Muscle of leg (tissue), 11 donors: ENCODE data around the gene FBN2. TPM values are rescaled to one million over a fixed set of nuclear protein-coding genes. Genes with fewer than 3 reads are reported as not detected.
A peak's percentile ranks its signal among the peaks of the same experiment; 100 is the strongest.

Experiments
- DNase-seq: peaks from one replicate; pipeline ENCODE4 v3.0.0; 2013
- H3K27ac ChIP-seq: one replicate; pipeline ENCODE4 v1.5.1; 2013; ENCODE audit warnings: mild to moderate bottlenecking, low read length, control low read depth
- H3K27me3 ChIP-seq: one replicate; pipeline ENCODE4 v1.6.1; 2013; ENCODE audit warnings: low read length; ENCODE audit not compliant: control insufficient read depth, insufficient read depth
- H3K36me3 ChIP-seq: one replicate; pipeline ENCODE4 v1.6.1; 2013; ENCODE audit warnings: low read length; ENCODE audit not compliant: control insufficient read depth, insufficient read depth
- H3K4me1 ChIP-seq: one replicate; pipeline ENCODE4 v1.6.1; 2013; ENCODE audit warnings: low read length; ENCODE audit not compliant: control insufficient read depth, insufficient read depth
- H3K4me3 ChIP-seq: one replicate; pipeline ENCODE4 v1.5.1; 2013; ENCODE audit warnings: low read length, control low read depth
- H3K9me3 ChIP-seq: replicated peaks from 2 replicates; pipeline ENCODE4 v1.6.1; 2013; ENCODE audit warnings: low read depth, low read length; ENCODE audit not compliant: control insufficient read depth
- WGBS: methylation state at CpG from one replicate; pipeline ENCODE4 v1.1.5; 2013; ENCODE audit warnings: missing lambda C conversion rate; ENCODE audit not compliant: insufficient coverage; 5-methylcytosine and 5-hydroxymethylcytosine counted together
- polyA plus RNA-seq, 8 donors: library from polyadenylated mRNA; unstranded; fragments of 120-200 nt; gene quantifications; one replicate each; pipeline versions ENCODE4 v1.2.1 to v1.2.3, GENCODE V29; 2013; ENCODE audit warnings: inconsistent platforms in 1 of 8, low replicate concordance in 1 of 8; ENCODE audit not compliant: insufficient read length in 8 of 8, insufficient read depth in 1 of 8
- total RNA-seq: library from RNA; stranded (reverse); fragments of 120-200 nt; gene quantifications from one replicate; pipeline ENCODE4 v1.2.4, GENCODE V29; 2013

Gene FBN2
- total and polyA plus RNA-seq, 9 donors, result 32.8 to 148 (median 83.6) TPM

DNA sequence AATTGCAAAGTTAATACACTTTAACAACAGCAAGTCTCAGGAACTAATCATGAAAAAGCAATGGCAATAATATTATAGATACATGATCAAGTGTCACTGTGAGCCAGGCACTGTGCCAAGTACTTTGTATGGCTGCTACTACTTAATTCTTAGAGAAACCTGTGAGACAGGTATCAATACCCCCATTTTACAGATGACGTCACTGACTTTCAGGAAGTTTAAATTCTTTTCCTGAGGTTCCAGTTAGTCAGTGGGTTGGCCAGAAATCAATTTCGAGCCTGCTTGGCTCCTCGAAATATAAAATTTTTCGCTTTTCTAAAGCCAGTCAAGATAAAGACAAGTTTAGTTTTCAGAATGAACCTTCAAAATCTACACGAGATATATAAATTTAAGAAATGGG lies 324.2 kb downstream of the FBN2 start:
- peak; percentile 9 for DNase-seq
- Histone ChIP-seq H3K27ac (no peak overlapping the region), H3K36me3 (no peaks in the 10 kb centered on the region), H3K9me3 (no peaks in the 10 kb centered on the region), H3K4me1 (peaks cover 5% of the 10 kb centered on the region), H3K4me3 (no peak overlapping the region), H3K27me3 (no peaks in the 10 kb centered on the region)
- WGBS, result no CpG with 5 or more reads among the region's 5 CpGs

DNA sequence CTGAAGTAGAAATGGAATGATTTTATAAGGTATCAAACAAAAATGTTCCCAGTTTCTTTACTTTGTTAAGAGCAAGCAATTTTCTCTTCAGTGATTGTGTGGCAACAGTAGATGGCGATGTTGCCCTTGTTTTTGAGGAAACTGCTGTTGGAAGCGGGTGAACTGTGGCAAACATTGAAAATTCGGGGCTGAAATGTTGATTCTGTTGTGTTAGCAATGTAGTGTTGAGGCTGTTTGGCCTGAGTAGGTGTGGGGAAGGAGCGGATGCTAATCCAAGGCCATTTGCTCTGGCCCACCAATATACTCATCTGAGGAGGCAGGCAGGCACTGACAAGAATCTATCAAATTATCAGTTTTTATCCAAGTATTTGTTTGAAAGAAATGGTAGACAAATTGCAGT lies 324.7 kb downstream of the FBN2 start:
- DNase-seq, result peak; percentile 87
- H3K4me3 ChIP-seq, result no peak overlapping the region

DNA sequence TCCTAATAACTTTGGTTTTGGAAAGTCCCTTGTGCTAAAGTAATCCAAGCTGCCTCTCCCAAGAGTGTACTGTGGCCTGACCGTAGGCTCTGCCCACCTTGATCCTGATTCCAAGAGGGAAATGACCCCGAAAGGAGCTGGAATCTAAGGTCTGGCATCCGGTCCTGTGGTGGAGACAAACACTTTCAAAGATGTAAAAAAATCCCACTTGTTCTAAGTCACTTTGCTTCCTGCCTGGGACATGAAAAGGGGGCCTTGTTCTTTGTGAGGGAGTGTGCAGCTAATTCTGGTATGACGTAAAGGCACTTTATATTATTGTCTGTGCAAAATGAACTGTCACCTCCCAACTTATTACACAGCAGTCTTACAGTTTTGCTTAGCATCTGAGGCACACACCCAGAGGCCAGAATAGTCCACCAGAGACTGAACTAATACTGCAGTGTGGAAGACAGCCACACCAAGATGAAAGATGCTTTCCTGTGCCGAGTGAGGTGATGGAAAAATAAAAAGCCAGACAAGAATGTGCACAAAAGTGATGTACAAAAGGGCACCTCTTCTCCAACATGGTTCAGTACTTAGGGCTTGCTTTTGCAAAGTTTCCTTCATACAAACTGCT lies 325.7 kb downstream of the FBN2 start:
- H3K9me3 ChIP-seq, result no peaks in the 10 kb centered on the region
- WGBS, result 29% methylated on average over 1 of the region's 5 CpGs

More for the DNA sequence above, 324.7 kb downstream of the FBN2 start:
- no peaks in the 10 kb centered on the region for H3K9me3 ChIP-seq
- 4% methylated on average over 3 of the region's 4 CpGs for WGBS
- H3K27ac ChIP-seq, result no peak overlapping the region
- H3K27me3 ChIP-seq, result no peaks in the 10 kb centered on the region
- peaks cover 5% of the 10 kb centered on the region for H3K4me1 ChIP-seq
- H3K36me3 ChIP-seq, result no peaks in the 10 kb centered on the region

DNA sequence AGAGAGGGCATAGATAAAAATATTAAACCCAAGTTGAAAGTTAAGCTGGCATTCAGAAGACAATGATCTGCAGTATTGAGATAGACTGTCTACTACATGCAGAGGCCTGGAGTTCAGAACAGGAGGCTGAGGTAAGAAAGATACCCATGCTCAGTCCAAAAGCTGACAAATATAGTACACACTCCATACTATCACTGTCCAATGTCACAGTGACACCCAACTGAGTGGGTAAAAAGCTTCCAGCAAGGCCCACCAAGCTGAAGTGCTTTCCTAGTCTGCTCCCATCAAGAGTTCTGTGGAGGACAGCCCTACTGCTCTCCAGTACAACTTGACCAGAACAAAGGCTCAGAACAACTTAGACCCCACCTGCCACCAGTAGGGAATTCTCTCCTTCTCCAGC lies 329.6 kb downstream of the FBN2 start:
- Histone ChIP-seq H3K4me3 (no peak overlapping the region), H3K36me3 (no peaks in the 10 kb centered on the region), H3K27me3 (no peaks in the 10 kb centered on the region), H3K4me1 (peaks cover 7% of the 10 kb centered on the region), H3K27ac (no peak overlapping the region), H3K9me3 (no peaks in the 10 kb centered on the region)
- no peak for DNase-seq

More for the DNA sequence above, 325.7 kb downstream of the FBN2 start:
- no peaks in the 10 kb centered on the region for H3K27me3 ChIP-seq
- H3K4me1 ChIP-seq, result peaks cover 5% of the 10 kb centered on the region
- no peaks in the 10 kb centered on the region for H3K36me3 ChIP-seq
- H3K27ac ChIP-seq, result peak overlapping the region; percentile 37
- peak; percentile 78 for DNase-seq
- no peak overlapping the region for H3K4me3 ChIP-seq
